GM12878 (cell line): Measurements from ENCODE around the gene MYL12B. TPM values are rescaled to one million over a fixed set of nuclear protein-coding genes. Genes with fewer than 3 reads are reported as not detected.
A peak's percentile ranks its signal among the peaks of the same experiment; 100 is the strongest.

Experiments
- ATAC-seq: fragments of 200-7000 bp; cut with Tn5 transposase; 3 replicates; pipeline ENCODE4 v1.9.1; 2020; ENCODE audit warnings: mild to moderate bottlenecking, moderate library complexity
- BruUV-seq: library from RNA; stranded (reverse); fragments of 400-500 nt; replicated peaks from 2 replicates; lab custom pipeline; 2021; lab: Mats Ljungman, UMichigan
- CTCF ChIA-PET: fragments of 300-600 bp; sonication (Branson Sonifier 250); formaldehyde crosslinking; extraction: SDS; loops from one replicate; lab custom pipeline; 2021; ENCODE audit warnings: inconsistent platforms; lab: Yijun Ruan, JAX
- POLR2A ChIA-PET: fragments of 350-600 bp; formaldehyde crosslinking; extraction: SDS; loops from one replicate; lab custom pipeline; 2021; ENCODE audit warnings: inconsistent platforms; lab: Charles Lee
- RAD21 ChIA-PET: fragments of 300-600 bp; sonication (Branson Sonifier 250); formaldehyde crosslinking; loops from one replicate; lab custom pipeline; 2023; ENCODE audit warnings: antibody characterized with exemption; ENCODE audit not compliant: unreplicated experiment; lab: Charles Lee
- SMC1A ChIA-PET: fragments of 300-600 bp; sonication (Branson Sonifier 250); formaldehyde crosslinking; loops from one replicate; lab custom pipeline; 2023; ENCODE audit not compliant: unreplicated experiment, uncharacterized antibody; lab: Charles Lee
- DNase-seq: peaks from one replicate; pipeline ENCODE4 v3.0.0-alpha.2; 2011; ENCODE audit warnings: low read depth, low spot score
- FAIRE-seq: peaks from 3 replicates; lab custom pipeline; 2011; peaks lifted over from hg19 to GRCh38; lab: Jason Lieb, UNC
- H2AFZ ChIP-seq: 2 replicates; pipeline ENCODE4 v1.6.0; 2011; ENCODE audit warnings: low read depth, low read length, control low read depth; ENCODE audit not compliant: control insufficient read depth
- H3K27ac ChIP-seq: 2 replicates; pipeline ENCODE4 v1.5.1; 2011; ENCODE audit warnings: control low read depth; ENCODE audit not compliant: control insufficient read depth, insufficient read depth
- H3K27me3 ChIP-seq, 2 experiments: replicated peaks in 1 of 2; 2 replicates each; pipeline versions ENCODE4 v1.6.0 to v1.6.1; 2011; ENCODE audit warnings: low read length in 1 of 2; ENCODE audit not compliant: control insufficient read depth in 2 of 2, insufficient read depth in 2 of 2
- H3K36me3 ChIP-seq, 2 experiments: 2 replicates each; pipeline ENCODE4 v1.5.1; 2011; ENCODE audit warnings: low read length in 1 of 2; ENCODE audit not compliant: control insufficient read depth in 2 of 2, insufficient read depth in 2 of 2
- H3K4me1 ChIP-seq: 2 replicates; pipeline ENCODE4 v1.6.1; 2011; ENCODE audit warnings: mild to moderate bottlenecking, low read length, moderate library complexity, mixed read lengths; ENCODE audit not compliant: control insufficient read depth, insufficient read depth
- H3K4me2 ChIP-seq: 2 replicates; pipeline ENCODE4 v1.6.0; 2011; ENCODE audit warnings: control low read depth; ENCODE audit not compliant: control insufficient read depth, insufficient read depth
- H3K4me3 ChIP-seq: fragments of 200-600 bp; sonication (generic); 2 replicates; pipeline ENCODE4 v1.5.1; 2016
- H3K79me2 ChIP-seq: 2 replicates; pipeline ENCODE4 v1.6.0; 2011; ENCODE audit warnings: low read length; ENCODE audit not compliant: control insufficient read depth, insufficient read depth
- H3K9ac ChIP-seq: 2 replicates; pipeline ENCODE4 v1.8.0; 2011; ENCODE audit warnings: low read length, control low read depth, mixed read lengths; ENCODE audit not compliant: control insufficient read depth, insufficient read depth
- H3K9me3 ChIP-seq: replicated peaks from 3 replicates; pipeline ENCODE4 v1.5.1; 2011; ENCODE audit warnings: mild to moderate bottlenecking, low read length; ENCODE audit not compliant: control insufficient read depth, insufficient read depth
- H4K20me1 ChIP-seq: 2 replicates; pipeline ENCODE4 v1.6.0; 2011; ENCODE audit not compliant: control insufficient read depth, insufficient read depth
- EED ChIP-seq: sonication (generic); IDR thresholded peaks from 2 replicates; pipeline ENCODE4 v1.6.1; 2016; ENCODE audit warnings: antibody characterized with exemption, low read depth
- IKZF1 ChIP-seq: fragments of 450-650 bp; conservative IDR thresholded peaks from 2 replicates; pipeline ENCODE4 v1.6.1; 2017; ENCODE audit warnings: antibody characterized with exemption, mild to moderate bottlenecking
- IKZF2 ChIP-seq, 2 experiments: fragments of 450-650 bp; IDR thresholded peaks; 2 replicates each; pipeline ENCODE4 v1.6.1; 2017; ENCODE audit warnings: mild to moderate bottlenecking in 2 of 2, moderate library complexity in 2 of 2
- MEF2B ChIP-seq: fragments of 450-650 bp; IDR thresholded peaks from 2 replicates; pipeline ENCODE4 v1.6.1; 2018; ENCODE audit warnings: mild to moderate bottlenecking, moderate library complexity; ENCODE audit not compliant: partially characterized antibody, poor library complexity, severe bottlenecking
- POLR2AphosphoS2 ChIP-seq: IDR thresholded peaks from 2 replicates; pipeline ENCODE4 v1.6.1; 2011; ENCODE audit warnings: low read depth, mild to moderate bottlenecking, low read length, improper control_type of control experiment, moderate library complexity
- RAD21 ChIP-seq: IDR thresholded peaks from 2 replicates; pipeline ENCODE4 v1.6.1; 2011; ENCODE audit warnings: mild to moderate bottlenecking, low read depth, low read length, moderate library complexity; ENCODE audit not compliant: insufficient read depth
- SIN3A ChIP-seq: IDR thresholded peaks from 2 replicates; pipeline ENCODE4 v1.6.1; 2012; ENCODE audit warnings: low read depth, low read length, improper control_type of control experiment
- SPI1 ChIP-seq: IDR thresholded peaks from 2 replicates; pipeline ENCODE4 v1.6.1; 2011; ENCODE audit warnings: low read depth, mild to moderate bottlenecking, low read length, moderate library complexity, borderline replicate concordance; ENCODE audit not compliant: insufficient read depth
- STAT3 ChIP-seq: IDR thresholded peaks from 2 replicates; pipeline ENCODE4 v1.6.1; 2011; ENCODE audit warnings: low read depth, low read length, improper control_type of control experiment
- YBX1 ChIP-seq: fragments of 450-650 bp; IDR thresholded peaks from 2 replicates; pipeline ENCODE4 v1.6.1; 2016; ENCODE audit warnings: antibody characterized with exemption
- ZNF592 ChIP-seq: fragments of 450-650 bp; IDR thresholded peaks from 2 replicates; pipeline ENCODE4 v1.6.1; 2017; ENCODE audit warnings: mild to moderate bottlenecking, moderate library complexity
- ZSCAN29 ChIP-seq: fragments of 450-650 bp; IDR thresholded peaks from 2 replicates; pipeline ENCODE4 v1.6.1; 2017; ENCODE audit warnings: mild to moderate bottlenecking, moderate library complexity
- WGBS: methylation state at CpG from one replicate; pipeline ENCODE4 v1.1.6; 2016; ENCODE audit warnings: low lambda C conversion rate; ENCODE audit not compliant: insufficient replicate concordance, insufficient coverage; ENCODE audit errors: missing lambda C conversion rate; 5-methylcytosine and 5-hydroxymethylcytosine counted together
- in situ Hi-C: fragments of 300-500 bp; cut with MboI; formaldehyde crosslinking; loops from 9 replicates; pipeline ENCODE4 v1.14.3; 2018; ENCODE audit warnings: mixed read lengths
- intact Hi-C: fragments of 100-400 bp; cut with micrococcal nuclease; formaldehyde crosslinking; loops from one replicate; pipeline ENCODE4 v1.14.2; 2022; ENCODE audit not compliant: unreplicated experiment
- polyA plus RNA-seq, 11 experiments: library from polyadenylated mRNA; depleted of rRNA in 4 of 11; unstranded in 6 of 11; stranded (reverse) in 5 of 11; fragments of >200 nt; fragmentation: Nextera tagmentation in 4 of 11; fragmentation: Illumina TruSeq in 1 of 11; extraction: Ambion mirVana in 4 of 11; extraction: Trizol in 1 of 11; gene quantifications; 1 replicate in 1 of 11; 2 replicates in 10 of 11; pipeline versions ENCODE4 v1.2.1 to v1.2.3, GENCODE V29; 2011 to 2016; ENCODE audit warnings: inconsistent platforms in 2 of 11, missing spikeins in 2 of 11, low read depth in 1 of 11
- total RNA-seq, 4 experiments: library from RNA; depleted of rRNA in 3 of 4; stranded (reverse); fragments of >200 nt in 3 of 4; fragmentation: Illumina TruSeq in 1 of 4; extraction: Trizol in 1 of 4; gene quantifications; 2 replicates each; pipeline versions ENCODE4 v1.2.1 to v1.2.3, GENCODE V29; 2013 to 2021
- TF ChIP-seq, protein P1 (sequence below): fragments of 450-650 bp; IDR thresholded peaks from 2 replicates; pipeline ENCODE4 v1.6.1; 2017; ENCODE audit warnings: low read depth, mild to moderate bottlenecking, moderate library complexity
- TF ChIP-seq, protein P2 (sequence below): fragments of 450-650 bp; IDR thresholded peaks from 2 replicates; pipeline ENCODE4 v1.6.1; 2017; ENCODE audit warnings: borderline replicate concordance

The MYL12B gene
- total and polyA plus RNA-seq, 10 of the 15 experiments (the other 5 are each of a cell fraction or from before 2014, with no cell fraction given), result 179 to 739 (median 400) TPM

- peak overlapping the region; percentile 57 for H3K27ac ChIP-seq
- intact Hi-C loops, result no loop called here
- H3K9me3 ChIP-seq, result no peaks in the 10 kb centered on the region
- peak; percentile 88 for FAIRE-seq
- ChIA-PET CTCF (interaction anchor here (1.1 to 3.1 kb wide), 8 partner anchors 9 to 410 kb away, joined by 3 to 10 read pairs (median 4); partner anchors contain the start of gene MYL12A), SMC1A (interaction anchor here (0.7 to 12.1 kb wide), 13 partner anchors 8 to 1514 kb away, joined by 3 to 105 read pairs (median 3); partner anchors contain the start of gene MYL12A), RAD21 (interaction anchor here (0.9 to 3.1 kb wide), 8 partner anchors 9 to 339 kb away, joined by 3 to 23 read pairs (median 6); partner anchors contain the start of gene MYL12A), POLR2A (interaction anchor here (1.0 to 1.9 kb wide), 4 partner anchors 8 to 20 kb away, joined by 4 to 10 read pairs (median 5); partner anchors contain the start of gene MYL12A)
- peaks cover 46% of the 10 kb centered on the region for H3K79me2 ChIP-seq
- in situ Hi-C loops, result loop anchor here (25.0 kb wide), 1 partner anchor 1007 kb away; no protein-coding TSS in a partner anchor
- H3K36me3 ChIP-seq, result peaks cover 0 to 40% of the 10 kb centered on the region in 2 experiments
- no peak overlapping the region for H3K9ac ChIP-seq
- BruUV-seq, result no TSS peak
- peaks cover 7% of the 10 kb centered on the region; the same call in 1 of the 2 replicates for H4K20me1 ChIP-seq
- DNase-seq, result no peak
- H3K4me1 ChIP-seq, result peaks cover 31% of the 10 kb centered on the region
- H3K4me2 ChIP-seq, result no peak overlapping the region; the same call in 1 of the 2 replicates
- no peaks in the 10 kb centered on the region for H3K27me3 ChIP-seq
- H2AFZ ChIP-seq, result no peak overlapping the region
- 4% methylated on average over 5 of the region's 5 CpGs for WGBS
- H3K4me3 ChIP-seq, result no peak overlapping the region
- peak; percentile 47 for ATAC-seq
- peak; percentile 57; the same call in 1 of the 2 replicates for TF ChIP-seq ZNF592
- TF ChIP-seq, protein P1, sequence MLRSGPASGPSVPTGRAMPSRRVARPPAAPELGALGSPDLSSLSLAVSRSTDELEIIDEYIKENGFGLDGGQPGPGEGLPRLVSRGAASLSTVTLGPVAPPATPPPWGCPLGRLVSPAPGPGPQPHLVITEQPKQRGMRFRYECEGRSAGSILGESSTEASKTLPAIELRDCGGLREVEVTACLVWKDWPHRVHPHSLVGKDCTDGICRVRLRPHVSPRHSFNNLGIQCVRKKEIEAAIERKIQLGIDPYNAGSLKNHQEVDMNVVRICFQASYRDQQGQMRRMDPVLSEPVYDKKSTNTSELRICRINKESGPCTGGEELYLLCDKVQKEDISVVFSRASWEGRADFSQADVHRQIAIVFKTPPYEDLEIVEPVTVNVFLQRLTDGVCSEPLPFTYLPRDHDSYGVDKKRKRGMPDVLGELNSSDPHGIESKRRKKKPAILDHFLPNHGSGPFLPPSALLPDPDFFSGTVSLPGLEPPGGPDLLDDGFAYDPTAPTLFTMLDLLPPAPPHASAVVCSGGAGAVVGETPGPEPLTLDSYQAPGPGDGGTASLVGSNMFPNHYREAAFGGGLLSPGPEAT, result peak; percentile 44; the same call in 1 of the 2 replicates
- TF ChIP-seq SPI1, result peak; percentile 82
- TF ChIP-seq STAT3, result no peak
- TF ChIP-seq RAD21, result no peak
- TF ChIP-seq IKZF1, result peak; percentile 44; the same call in 1 of the 2 replicates
- TF ChIP-seq YBX1, result no peak
- TF ChIP-seq, protein P2, sequence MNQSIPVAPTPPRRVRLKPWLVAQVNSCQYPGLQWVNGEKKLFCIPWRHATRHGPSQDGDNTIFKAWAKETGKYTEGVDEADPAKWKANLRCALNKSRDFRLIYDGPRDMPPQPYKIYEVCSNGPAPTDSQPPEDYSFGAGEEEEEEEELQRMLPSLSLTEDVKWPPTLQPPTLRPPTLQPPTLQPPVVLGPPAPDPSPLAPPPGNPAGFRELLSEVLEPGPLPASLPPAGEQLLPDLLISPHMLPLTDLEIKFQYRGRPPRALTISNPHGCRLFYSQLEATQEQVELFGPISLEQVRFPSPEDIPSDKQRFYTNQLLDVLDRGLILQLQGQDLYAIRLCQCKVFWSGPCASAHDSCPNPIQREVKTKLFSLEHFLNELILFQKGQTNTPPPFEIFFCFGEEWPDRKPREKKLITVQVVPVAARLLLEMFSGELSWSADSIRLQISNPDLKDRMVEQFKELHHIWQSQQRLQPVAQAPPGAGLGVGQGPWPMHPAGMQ, result no peak
- peak; percentile 23; the same call in 1 of the 2 replicates for TF ChIP-seq EED
- TF ChIP-seq ZSCAN29, result no peak
- TF ChIP-seq MEF2B, result peak; percentile 17
- TF ChIP-seq IKZF2 (IDR thresholded peaks at IDR 0.05), result peak; percentile 38 to 58; a peak in 2 of 4 replicates
- no peak for TF ChIP-seq POLR2AphosphoS2
- TF ChIP-seq SIN3A, result no peak
These were observed 6.2 kb upstream of the MYL12B start for GRCh38 chr18:3255611-3256165.
